Stimulated activated CD4-positive, alpha-beta T cell treated with anti-CD3 and anti-CD28 coated beads, Interleukin-4, amount 100 ng/mL, for 48 hours (primary cell): ENCODE data around the gene C12orf43.

ENCODE experiments used
- DNase-seq, 2 donors: peaks; one replicate each; pipeline ENCODE4 v3.0.0-alpha.2; 2020; ENCODE audit warnings: low read depth in 2 of 2

C12orf43 gene

DNA sequence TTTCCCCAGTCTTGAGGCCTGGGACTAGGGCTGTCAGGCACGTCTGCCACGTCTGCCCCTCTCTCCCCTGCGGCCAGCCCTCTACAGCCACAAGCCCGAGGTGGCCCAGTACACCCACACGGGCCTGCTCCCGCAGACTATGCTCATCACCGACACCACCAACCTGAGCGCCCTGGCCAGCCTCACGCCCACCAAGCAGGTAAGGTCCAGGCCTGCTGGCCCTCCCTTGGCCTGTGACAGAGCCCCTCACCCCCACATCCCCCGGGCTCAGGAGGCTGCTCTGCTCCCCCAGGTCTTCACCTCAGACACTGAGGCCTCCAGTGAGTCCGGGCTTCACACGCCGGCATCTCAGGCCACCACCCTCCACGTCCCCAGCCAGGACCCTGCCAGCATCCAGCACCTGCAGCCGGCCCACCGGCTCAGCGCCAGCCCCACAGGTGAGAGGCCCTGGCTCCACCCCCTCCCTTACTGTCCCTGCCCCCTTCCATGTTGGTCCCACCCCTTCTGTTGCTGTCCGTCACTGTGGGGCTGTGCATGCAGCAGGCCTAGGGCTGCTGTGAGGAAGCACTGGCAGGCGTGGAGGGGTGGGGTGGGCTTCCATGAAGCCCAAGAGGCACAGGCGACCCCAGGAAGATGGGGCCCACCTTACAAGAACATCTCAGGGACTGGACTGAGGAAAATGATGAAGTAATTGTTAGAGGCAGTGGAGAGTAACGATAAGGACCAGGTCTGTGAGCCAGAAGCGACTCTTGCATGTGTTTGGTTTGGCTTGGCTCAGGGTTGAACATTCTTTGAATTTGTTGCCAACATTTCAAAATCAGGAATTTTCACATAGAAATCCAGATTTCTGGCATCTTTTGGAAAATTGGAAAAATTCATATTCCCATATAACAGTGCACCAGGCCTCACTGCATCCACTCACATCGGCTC lies 16.8 kb downstream of the C12orf43 start:
- no peak for DNase-seq

DNA sequence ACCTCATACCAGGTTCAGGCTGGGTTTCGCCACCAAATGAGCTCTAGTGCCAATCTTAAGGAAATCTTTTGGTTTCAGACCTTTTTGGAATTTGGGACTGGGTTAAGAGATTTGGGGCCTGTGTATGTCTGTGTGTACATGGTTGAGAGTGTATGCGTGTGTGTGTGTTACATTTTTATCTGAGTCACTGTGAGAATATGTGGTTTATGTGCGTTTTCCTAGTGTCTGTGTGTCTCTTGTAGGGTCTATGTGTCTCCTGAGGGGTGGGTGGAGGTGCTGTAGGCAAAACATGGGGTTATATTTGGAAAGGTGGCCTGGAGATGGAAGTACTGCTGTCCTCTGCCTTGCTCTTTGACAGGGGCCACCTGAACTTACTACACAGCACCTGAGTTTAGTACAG lies 17.9 kb downstream of the C12orf43 start:
- no peak for DNase-seq

DNA sequence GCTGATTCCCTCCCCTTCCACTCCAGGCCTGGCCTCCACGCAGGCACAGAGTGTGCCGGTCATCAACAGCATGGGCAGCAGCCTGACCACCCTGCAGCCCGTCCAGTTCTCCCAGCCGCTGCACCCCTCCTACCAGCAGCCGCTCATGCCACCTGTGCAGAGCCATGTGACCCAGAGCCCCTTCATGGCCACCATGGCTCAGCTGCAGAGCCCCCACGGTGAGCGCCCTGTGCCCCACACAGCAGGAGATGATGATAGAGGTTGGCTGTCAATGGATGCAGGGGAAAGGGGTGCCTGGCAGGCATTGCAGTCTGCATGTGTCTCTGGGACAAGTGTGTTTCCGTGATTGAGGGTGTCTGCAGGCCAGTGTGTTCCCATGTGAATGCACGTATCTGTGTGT lies 18.8 kb downstream of the C12orf43 start:
- DNase-seq: no peak

DNA sequence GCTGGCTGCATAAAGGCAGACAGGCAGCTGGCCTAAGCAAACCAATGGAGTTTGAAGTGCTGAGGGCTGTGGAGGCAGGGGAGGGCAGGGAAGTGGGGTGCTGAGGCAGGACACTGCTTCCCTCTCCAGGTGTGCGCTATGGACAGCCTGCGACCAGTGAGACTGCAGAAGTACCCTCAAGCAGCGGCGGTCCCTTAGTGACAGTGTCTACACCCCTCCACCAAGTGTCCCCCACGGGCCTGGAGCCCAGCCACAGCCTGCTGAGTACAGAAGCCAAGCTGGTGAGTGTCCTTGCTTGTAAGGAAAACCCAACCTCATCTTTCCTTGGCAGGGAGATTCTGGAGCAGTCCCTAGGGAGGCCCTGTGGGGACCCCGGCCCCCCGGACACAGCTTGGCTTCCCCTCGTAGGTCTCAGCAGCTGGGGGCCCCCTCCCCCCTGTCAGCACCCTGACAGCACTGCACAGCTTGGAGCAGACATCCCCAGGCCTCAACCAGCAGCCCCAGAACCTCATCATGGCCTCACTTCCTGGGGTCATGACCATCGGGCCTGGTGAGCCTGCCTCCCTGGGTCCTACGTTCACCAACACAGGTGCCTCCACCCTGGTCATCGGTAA lies 20.0 kb downstream of the C12orf43 start:
- DNase-seq: no peak

DNA sequence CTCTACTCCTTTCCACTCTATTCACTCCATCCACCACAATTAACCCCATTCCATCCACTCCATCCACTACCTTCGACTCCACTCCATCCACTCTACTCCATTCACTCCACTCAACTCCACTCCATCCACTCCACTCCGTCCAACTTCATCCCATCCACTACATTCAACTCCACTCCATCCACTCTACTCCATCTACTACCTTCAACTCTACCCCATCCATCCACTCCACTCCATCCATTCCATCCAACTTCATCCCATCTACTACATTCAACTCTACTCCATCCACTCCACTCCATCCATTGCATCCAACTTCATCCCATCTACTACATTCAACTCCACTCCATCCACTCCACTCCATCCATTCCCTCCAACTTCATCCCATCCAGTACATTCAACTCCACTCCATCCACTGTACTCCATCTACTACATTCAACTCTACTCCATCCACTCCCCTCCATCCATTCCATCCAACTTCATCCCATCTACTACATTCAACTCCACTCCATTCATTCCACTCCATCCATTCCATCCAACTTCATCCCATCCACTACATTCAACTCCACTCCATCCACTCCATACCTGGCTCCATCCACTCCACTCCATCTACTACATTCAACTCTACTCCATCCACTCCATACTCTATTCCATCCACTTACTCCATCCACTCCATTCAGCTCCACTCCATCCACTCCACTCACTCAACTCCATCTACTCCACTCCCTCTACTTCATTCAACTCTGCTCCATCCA lies 21.5 kb downstream of the C12orf43 start:
- DNase-seq: no peak

DNA sequence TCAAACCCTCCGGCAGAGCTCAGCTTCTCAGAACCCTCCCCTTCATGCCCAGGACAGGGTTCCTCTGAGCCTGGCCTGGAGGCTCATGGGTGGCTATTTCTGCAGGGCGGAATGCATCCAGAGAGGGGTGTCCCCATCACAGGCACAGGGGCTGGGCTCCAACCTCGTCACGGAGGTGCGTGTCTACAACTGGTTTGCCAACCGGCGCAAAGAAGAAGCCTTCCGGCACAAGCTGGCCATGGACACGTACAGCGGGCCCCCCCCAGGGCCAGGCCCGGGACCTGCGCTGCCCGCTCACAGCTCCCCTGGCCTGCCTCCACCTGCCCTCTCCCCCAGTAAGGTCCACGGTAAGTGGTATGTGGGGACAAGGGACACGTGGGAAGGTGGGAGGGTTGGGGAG lies 22.2 kb downstream of the C12orf43 start:
- no peak for DNase-seq

DNA sequence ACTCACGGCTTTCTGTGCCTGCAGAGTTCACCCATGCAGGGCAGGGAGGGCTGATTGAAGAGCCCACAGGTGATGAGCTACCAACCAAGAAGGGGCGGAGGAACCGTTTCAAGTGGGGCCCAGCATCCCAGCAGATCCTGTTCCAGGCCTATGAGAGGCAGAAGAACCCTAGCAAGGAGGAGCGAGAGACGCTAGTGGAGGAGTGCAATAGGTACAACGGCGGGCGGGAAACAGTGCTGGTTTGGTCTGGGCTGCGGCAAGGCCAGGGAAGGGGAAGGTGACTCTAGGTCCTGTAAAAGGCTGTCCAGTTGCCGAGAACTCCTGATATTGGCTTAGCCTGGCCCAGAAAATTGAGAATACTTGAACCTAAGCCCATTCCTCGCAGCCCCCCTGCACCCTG lies 22.8 kb downstream of the C12orf43 start:
- no peak for DNase-seq

DNA sequence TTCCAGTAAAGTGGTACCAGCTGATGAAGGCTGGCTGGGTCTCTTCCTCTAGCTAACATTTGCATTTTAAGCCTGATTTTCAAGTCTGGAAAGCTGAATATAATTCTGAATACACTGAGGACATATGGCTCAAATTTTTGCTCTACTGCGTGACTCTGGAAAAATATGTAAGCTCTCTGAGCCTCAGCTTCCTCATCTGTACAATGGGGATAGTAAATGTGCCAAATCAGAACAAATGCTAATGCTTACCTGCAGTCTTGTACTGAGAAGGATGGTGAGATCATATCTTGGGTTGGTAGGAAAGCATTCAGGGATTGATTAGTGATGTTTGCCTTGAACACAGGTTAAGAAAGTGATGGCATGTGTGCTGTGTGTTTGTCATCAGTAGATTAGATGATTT lies 23.3 kb downstream of the C12orf43 start:
- DNase-seq: no peak

DNA sequence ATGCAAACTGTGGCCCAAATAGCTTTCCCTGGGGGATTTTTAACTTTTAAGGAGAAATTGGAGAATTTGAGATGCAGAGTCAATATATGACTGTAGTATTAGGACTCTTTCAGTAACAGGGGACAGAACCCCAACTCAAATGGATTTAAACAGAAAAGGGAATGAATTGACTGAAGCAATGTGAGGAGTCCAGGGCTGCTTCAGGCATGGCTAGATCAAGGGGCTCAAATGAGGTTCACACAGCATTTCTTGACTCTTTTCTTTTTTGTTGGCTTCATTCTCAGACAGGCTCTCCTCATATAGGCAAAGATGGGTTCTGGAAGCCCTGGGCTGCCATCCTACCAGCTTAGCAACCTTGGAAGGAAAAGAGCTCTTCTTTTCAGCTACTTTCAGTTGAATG lies 24.3 kb downstream of the C12orf43 start:
- no peak for DNase-seq

DNA sequence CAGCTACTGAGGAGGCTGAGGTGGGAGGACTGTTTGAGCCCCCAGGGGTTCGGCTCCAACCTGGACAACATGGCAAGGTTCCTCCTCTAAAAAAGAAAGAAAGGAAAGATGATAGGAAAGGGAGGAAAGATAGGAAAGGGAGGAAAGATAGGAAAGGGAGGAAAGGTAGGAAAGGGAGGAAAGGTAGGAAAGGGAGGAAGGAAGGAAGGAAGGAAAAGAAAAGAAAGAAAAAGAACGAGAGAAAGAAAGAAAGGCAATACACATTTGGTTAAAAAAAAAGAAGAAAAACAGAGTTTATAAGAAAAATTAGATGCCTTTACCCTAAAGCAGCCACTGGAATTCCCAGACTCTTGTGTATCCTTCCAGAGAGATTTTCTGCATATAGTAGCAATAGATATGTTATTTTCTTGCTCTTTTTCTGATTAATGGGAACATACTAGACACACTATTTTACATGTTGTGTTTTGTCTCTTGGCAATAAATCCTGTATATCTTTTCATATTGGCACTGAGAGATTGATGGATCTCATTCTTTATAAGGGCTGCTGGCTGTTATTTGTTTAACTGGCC lies 25.7 kb downstream of the C12orf43 start:
- no peak for DNase-seq

DNA sequence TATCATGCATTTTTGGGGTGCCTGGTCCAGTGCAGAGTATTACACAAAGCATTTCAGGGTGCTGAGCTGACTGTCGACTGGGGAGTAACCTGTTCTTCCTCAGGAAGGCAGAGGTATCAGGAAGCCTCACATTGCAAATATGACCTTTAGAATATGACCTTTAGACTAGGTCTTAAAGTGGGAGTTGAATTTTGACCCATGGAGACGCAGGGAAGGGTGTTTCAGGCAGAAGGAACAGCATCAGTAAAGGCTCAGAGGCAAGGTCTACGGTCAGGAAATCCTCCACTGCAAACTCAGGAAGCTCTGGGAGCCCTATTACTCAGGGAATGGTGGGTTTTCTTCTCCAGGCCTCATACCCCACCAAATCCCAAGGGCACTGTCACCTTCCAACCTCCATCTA lies 26.6 kb downstream of the C12orf43 start:
- DNase-seq: no peak

DNA sequence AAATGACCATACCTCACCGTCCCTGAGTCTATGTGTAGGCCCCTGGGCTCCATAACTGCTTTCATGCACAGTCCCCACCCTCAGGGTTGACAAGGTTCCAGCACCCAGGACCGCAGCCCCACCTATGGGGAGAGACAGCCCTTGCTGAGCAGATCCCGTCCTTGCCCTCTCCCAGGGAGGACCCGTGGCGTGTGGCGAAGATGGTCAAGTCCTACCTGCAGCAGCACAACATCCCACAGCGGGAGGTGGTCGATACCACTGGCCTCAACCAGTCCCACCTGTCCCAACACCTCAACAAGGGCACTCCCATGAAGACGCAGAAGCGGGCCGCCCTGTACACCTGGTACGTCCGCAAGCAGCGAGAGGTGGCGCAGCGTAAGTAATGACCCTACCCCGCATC lies 27.6 kb downstream of the C12orf43 start:
- no peak for DNase-seq

DNA sequence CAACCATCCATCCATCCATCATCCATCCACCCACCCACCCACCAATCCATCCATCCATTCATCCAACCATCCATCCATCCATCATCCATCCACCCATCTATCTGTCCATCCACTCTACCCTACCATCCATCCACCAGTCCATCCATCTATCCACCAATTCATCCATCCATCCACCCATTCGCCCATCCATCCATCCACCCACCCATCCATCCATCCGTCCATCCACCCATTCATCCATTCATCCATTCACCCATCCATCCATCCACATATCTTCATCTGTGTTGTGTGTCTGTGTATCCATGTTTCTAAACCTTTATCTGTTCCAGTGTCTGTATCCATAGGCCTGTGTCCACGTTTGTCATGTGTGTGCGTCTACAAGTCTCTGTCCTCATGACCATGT lies 28.1 kb downstream of the C12orf43 start:
- DNase-seq: no peak

DNA sequence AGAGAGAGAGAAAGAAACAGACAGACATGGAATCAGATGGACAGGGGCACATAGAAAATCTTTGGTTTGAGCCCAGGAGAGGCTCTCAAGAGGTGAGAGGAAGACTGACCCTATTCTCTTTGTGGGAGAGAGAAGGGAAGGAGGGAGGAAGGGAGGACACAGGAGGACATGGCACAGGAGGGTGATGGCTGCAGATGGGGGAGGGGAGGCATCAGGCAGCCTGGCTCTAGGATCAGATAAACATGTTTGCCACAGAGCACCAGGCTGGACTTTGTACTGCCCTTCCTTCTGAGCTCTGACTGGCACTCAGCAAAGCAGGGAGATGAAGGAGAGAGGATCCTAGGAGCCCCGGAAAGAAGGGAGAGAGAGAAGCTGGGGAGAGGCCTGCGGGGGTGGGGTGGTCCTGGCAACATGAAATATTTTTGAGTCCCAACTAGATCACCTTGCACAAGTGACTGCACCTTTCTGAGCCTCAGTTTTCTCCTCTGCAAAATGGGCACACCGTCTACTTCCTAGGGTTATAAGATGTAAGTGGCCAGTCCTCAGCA lies 31.9 kb downstream of the C12orf43 start:
- DNase-seq: no peak

DNA sequence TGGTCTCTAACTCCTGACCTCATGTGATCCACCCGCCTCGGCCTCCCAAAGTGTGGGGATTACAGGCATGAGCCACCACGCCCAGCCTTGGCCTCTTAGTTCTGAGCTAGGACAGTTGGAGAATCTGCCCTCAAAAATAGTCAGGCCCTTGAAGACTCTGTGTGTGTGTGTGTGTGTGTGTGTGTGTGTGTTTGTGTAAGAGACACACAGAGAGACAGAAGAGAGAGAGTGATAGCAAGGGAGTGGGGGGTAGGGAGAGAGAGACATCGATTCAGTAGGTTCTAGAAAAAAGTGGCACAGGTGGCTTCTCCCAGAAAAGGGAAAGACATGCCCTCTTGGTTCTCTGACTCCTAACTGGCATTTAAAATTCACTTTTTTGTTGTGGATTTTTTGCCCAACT lies 32.5 kb downstream of the C12orf43 start:
- no peak for DNase-seq

DNA sequence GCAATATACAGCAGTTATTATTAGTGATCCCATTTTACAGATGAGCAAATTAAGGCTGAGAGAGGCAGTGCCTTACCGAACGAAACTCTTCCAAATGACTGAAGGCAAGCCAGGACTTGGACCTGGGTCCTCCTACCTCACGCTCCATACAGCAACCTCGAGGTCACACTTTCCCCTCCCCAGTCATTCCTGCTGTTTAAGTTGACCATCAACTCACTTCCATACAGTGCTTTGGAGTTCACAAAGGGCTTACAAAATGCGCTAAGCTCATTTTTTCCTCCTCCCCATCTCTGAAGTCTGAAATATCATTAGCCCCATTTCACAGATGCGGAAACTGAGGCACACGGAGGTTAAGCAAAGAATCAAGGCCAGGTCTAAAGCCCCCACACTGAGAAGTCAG lies 33.6 kb downstream of the C12orf43 start:
- DNase-seq: no peak

DNA sequence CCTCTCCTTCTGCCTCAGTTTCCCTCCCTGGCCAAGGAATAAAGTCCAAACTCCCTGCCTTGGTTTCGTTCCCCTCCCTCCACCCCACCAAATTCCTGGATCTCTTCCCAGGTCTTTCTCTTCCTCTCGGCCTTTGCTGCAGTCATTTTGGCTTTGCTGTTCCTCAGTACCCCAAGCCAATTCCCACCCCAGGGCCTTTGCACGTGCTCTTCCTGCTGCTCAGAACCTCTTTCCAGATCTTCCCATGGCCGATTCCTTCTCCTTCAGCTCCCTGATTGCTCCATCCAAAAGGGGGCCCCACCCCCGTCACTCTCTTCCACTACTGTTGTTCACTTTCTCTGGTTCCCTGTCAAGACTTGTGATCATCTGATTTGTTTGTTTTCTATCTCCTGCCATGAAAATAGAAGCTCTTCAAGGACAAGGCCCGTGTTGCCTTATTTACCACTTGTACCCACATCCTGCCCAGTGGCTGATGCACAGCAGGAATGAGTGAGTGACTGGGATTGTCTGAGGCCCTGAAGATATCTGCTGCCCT lies 34.8 kb downstream of the C12orf43 start:
- DNase-seq: no peak

DNA sequence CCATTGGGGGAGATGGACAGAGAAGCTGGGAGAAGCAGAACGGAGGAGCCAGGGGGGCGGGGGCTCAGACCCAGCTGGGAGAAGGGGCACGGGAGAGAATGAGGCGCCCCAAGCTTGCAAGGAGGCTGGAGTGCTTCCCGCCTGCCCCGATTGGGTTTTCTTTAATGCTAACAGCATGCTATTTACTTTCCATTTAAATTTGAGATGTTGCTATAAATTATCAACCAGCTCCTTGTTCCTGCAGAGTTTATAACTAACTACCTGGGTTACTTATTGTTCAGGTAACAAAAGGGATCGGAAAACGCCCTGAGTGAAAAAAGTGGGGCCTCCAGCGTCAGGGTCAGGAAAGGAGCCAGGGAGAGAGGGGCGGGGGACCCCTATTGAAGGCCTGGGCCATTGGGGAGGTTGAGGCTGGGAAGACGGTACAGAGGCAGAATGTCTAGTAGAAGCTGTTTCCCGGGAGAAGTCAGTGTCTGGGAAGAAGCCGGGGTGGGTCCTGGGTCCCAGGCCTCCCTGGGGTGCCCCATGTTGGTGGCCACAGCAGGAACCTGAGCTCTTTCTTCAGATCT lies 35.4 kb downstream of the C12orf43 start:
- no peak for DNase-seq

DNA sequence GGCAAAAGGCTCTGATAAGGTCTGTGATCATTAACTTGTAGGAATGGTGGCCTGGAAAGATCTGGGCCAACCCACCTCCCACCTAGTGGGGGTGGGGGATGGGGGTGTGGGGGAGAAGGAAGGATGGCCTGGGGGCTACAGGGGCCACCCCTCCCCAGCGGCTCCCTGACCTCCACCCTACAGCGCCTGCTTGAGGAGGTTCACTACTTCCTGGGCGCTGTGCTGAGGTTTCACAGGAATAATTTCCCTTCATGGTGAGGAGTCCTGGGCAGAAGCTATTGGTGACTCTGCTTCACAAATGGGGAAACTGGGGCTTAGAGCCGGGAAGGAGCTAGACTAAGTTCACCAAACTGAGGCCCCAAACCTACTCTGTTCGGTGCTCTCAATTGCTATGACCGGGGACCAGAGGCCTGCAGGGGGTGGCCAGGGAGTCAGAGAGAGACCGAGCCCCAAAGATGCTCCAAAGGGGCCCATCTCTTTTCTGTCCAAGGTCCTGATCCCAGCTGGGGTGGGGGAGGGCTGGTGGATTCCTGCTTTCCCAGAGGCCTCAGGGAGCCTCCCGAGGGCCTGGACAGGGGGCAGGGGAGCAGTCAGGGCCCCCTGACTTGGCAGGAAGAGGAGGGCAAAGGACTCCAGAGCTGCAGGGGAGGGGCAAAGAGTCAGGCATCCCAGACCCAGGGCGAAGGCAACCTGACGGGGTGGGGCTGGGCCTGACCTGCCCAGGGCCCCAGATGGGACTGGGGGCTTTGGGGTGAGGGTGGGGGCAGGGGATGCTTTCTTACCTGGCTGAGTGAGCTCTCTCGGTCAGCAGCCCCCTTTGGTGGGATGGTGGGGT lies 36.2 kb downstream of the C12orf43 start:
- DNase-seq: no peak

DNA sequence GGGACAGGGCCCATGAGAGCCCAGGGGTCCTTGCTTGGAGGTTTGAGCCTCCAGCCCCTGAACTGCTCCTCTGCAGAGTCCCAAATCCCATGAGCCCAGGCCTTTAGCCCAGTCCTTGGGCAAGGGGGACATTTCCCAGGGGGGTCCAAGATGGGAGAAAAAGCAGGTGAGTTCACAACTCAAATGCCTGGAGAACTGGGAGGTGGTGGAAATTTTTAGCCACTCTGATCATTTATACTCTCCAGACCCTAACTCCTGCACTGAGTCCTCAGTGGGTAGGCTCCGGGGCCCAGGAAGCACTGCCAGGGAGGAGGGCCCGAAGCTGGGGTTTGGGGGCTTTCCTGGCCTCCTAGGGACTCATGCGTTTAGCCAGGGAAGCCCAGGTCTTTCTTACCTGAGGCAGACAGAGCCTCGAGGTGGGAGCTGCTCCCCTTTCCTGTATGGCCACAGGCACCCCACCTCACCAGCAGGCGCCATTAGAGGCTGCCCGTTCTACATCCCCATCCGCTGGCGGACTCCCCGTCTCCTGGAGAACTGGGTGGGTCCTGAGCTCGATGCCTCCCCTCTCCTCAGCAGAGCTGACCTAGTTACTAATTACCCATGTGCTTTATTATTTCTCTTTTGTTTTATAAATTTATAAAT lies 36.9 kb downstream of the C12orf43 start:
- DNase-seq: no peak
